T-helper 1 cell (primary cell): ENCODE data around the gene GRIPAP1.
A peak's percentile ranks its signal among the peaks of the same experiment; 100 is the strongest.

ENCODE experiments used
- DNase-seq, 5 donors: peaks; one replicate each; pipeline ENCODE4 v3.0.0-alpha.2; 2012 to 2020
- total RNA-seq, 4 donors: gene quantifications; one replicate each; lab custom pipeline; 2026; lab: John Stamatoyannopoulos, UW

GRIPAP1 gene, protein sequence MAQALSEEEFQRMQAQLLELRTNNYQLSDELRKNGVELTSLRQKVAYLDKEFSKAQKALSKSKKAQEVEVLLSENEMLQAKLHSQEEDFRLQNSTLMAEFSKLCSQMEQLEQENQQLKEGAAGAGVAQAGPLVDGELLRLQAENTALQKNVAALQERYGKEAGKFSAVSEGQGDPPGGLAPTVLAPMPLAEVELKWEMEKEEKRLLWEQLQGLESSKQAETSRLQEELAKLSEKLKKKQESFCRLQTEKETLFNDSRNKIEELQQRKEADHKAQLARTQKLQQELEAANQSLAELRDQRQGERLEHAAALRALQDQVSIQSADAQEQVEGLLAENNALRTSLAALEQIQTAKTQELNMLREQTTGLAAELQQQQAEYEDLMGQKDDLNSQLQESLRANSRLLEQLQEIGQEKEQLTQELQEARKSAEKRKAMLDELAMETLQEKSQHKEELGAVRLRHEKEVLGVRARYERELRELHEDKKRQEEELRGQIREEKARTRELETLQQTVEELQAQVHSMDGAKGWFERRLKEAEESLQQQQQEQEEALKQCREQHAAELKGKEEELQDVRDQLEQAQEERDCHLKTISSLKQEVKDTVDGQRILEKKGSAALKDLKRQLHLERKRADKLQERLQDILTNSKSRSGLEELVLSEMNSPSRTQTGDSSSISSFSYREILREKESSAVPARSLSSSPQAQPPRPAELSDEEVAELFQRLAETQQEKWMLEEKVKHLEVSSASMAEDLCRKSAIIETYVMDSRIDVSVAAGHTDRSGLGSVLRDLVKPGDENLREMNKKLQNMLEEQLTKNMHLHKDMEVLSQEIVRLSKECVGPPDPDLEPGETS
- total RNA-seq: 83.7 to 131 (median 123) reads per million in 4 donors

DNA sequence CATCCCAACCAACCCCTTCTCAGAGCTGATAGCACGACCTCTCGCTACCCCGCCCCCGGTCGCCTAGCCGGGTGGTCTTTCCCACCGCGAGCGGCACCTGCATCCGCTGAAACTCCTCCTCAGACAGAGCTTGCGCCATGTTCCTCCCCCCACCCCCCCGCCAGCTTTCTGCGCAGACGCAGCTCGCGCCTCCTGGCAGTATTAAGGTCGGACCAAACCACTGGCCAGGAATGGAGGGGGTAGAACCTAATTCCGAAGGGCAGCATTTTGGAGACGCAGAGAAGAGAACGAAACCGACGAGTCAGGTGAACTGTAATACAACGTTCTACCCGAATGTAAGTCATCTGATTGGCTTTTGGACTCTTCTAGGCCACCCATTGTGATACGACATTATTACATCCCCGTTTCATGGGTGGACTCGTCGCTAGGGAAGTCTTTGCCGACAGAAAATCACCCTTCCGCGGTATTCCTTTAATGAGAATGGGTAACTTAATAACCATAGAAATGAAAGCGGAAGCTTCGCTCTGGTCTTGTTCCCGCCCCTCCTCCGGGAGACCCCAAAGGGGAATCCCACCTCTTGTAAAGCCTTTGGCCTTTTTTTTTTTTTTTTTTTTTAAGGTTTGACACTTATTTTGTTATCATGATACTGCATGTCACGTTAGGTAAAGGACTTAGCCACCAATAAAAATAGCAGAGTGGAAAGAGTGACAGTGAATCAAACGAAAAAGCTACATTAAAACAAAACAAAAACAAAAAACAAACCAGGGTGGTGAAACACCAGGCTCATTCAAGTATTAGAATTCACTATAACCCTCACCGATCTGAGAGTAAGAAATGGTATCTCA lies at the start of gene GRIPAP1:
Gene GRIPAP1 (minus strand): TSS at position 174 of the 845 bp plus-strand sequence. CDS start 35 bp downstream, at position 139.
- peak; percentile 59 to 90 (median 70) for DNase-seq

DNA sequence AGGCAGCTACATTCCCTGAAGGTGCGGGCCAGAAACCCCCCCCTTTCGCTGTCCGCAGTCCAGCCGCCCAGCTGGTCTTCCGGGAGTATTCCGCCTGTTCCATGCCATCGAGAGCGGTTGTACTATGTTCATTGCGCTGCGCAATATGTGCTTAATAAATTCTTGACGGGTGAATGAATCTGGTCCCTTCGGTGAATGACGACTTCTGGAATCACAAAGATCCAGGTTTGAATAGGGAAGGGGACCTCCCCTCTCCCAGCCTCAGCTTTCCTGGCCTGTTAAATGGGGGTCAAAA lies 41.9 kb upstream of the GRIPAP1 start:
- no peak for DNase-seq

DNA sequence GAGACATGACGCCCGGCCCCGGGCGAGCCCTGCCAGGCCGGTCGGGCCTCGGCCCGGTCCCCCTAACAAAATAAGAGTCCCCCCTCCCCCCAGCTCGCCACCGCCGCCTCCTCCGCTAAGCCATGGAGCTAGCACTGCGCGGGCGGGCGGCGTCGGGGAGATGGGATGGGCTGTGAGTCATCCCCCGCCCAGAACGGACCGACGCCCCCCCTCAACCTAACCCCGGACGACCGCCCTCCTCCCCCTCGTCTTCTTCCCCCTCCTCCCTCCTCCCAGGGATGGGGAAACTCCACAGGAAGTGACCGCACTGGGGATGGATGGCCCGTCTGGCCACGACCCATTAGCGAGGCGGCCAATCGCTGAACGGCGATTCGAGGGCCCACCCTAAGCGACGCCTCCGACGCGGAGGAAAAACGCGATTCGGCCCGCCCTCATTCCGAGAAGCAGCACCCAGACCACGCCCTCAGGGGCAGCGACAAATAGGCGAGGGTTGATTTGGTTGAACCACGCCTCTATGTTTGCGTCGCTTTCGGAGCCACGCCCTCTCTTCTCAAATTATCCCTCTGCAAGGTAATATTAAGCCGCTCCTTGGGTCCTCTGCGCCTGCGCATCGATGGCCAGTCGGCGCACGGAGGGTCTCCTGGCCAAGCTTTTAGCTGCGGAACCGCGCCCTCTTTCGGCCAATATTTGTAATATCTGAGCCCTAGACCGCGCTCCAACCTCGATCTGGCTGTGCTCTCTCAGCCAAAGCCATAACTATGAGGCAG lies 41.3 kb upstream of the GRIPAP1 start, which contains the start of gene TFE3:
Gene TFE3 (minus strand): TSS at position 138 of the 767 bp plus-strand sequence. CDS start 131 bp downstream, at position 7.
- peak; percentile 91 to 98 (median 93) for DNase-seq

DNA sequence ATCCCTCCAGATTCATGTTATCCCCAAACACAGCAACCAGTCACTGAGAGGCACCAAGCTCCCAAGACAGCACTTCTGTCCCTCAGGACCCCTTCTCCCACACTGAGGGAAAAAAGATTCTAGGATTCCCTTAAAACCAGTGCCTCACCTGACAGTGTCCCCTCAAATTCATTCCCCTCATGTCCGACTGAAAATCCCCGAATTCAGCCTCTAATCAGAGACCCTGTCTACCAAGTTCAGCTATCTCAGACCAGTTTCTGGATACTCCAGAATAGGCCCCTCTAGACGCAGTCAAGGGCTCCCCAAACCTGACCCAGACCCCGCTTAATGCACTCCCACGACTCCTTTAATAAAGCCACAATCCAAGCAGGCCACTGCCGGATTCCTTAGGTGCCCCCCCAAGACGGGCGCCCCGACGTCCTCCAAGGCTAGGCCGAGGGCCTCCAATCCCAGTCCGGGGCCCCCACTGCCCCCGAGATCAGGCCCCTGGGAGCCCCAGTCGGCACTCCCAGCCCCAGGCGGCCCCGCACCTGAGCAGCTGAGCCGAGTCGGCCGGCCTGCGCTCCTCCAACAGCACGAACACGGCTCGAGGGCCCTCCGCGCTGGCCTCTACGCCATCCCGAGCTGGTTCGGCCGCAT lies 40.6 kb upstream of the GRIPAP1 start:
- DNase-seq: no peak

DNA sequence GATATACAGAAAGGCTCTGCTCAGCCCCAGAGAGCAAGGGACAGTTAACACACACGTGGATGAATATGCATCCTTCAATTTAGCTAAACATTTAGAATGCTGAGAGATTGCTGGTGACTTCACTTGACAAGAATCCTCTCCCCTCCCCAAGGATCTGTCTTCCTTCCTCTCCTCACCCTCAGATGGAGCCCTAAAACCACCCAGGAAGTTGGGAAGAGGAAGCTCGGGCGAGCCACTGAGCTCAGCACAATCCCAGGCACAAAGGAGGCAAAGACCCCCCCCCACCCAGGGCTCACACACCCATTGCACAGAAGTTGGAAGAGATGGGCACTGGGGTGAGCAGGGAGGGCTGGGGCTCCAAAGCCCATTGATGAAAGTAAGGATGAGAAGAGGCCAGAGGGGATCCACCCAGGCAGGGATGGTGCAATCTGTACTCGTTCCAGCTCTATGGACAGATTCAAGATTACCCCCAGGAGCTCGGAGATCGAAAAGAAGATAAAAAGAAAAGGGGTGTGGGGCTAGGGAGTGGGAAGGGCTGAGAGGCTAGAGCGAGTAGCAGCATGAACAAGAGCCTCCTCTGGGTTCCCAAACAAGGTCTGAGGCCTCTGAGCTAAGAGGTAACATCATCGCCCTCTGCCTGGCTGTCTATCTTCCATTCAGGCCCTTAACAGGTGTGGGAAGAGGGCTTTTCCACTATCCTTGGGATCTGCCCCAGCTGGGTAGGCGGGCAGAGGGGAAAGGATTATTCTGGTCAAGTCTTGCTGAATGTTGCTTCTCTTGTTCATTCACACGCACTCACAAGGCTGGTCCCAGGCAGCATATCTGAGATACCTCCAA lies 39.9 kb upstream of the GRIPAP1 start:
- DNase-seq: peak in 1 of 5 donors; percentile 15

DNA sequence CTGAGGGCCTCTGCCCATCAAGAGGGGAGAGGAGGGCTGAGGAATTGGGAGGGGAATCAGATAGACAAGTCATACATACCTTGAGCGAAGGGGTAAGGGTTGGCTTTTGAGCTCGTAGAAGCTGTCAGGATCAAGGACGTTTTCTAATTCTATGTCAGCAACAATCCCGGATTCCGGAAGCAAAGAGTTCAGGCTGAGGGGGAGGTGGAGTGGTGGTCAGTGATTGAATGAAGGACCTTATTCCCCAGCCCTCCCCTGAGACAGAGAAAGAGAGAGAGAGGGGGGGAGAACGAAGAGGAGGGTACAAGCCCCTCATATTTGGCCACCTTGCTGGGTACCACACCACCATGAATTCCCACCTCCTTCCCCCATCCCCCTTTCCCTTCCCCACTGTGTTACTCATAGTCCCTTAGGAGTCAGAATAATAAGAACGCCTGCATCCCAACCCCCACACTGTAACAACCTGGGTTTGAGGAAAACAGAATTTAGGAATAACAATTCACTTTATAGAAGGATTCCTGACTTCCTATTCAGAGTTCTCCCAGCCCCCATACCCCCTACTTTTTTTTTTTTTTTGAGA lies 38.4 kb upstream of the GRIPAP1 start:
- DNase-seq: no peak

DNA sequence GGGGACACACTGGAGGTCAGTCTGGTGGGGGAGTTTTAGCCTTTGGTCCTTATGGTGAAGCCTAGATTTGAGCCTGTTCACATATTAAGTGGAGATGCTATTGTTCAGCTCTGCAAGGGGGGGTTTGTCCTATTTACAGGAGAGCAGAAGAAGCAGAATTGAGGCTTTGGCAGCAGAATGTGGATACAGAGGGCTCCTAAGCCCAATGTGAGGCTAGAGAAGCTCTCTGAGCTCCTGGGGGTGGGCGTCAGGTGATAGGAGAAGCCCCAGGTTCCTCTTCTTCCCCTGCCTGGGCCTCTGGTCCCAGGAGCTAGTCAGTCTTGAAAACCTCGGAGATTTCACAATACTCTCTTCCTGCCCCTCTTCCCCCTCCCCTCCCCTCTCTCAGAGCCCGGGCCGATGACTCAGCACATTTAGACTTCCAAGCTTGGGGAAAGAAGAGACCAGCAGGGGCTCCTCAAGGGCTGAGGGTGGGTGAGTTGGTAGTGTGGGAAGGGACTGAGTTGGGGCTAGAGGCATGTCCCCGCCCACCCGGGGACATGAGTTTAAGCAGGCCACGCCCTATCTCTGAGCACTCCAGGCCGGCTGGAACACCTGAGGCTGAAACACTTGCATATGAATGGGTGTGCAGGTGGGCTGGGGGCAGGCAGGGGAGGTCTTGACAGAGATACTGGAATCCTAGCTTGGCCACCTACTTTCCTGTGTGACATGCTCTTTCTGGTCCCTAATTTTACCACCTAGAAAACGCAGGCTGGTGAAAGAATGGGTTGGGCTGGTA lies 37.7 kb upstream of the GRIPAP1 start:
- peak in 4 of 5 donors; percentile 8 to 70 (median 20) for DNase-seq

DNA sequence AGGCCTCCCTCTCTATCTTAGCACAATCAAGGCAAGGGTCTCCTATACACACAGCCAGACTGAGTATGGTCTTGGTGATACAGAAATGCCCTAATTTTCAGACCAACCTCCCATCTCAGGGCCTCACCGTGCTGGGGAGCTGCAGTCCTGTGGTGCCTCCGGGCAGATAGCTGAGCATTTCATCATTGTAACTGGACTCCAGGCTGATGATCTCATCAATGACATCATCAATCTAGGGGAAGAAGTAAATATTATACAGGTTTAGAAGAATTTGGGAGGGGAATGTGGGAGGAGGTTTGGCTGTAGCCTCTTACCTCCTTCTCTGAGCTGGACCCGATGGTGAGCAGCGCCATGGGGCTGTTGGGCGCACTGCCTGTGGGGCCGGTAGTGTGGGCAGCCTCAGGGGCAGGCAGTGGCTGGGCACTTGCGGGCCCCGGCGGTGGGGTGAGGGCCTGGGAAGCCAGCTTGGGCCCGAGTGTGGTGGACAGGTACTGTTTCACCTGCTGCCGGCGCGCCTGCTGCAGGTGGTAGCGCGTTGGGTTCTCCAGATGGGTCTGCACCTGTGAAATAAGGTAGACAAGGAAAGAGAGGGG lies 35.9 kb upstream of the GRIPAP1 start:
- DNase-seq: no peak

DNA sequence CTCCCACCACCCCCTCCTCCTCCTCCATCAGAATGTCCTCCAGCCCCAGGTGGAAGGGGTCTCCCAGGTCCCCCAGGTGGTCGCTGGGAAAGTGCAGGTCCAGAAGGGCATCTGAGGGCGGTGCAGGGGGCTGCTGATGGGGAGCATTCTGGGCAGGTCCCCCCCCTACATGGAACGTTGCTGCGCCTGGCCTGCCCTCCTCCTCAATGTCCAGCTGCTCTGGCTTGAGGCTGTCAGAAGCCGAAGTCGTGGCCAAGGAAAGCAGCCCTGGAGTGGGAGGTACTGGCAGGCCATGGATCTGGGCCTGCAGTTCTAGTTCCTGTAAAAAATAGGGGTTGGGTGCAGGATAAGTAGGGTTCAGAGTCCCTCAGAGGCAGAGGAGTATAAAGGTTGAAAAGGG lies 28.2 kb upstream of the GRIPAP1 start:
- DNase-seq: no peak

DNA sequence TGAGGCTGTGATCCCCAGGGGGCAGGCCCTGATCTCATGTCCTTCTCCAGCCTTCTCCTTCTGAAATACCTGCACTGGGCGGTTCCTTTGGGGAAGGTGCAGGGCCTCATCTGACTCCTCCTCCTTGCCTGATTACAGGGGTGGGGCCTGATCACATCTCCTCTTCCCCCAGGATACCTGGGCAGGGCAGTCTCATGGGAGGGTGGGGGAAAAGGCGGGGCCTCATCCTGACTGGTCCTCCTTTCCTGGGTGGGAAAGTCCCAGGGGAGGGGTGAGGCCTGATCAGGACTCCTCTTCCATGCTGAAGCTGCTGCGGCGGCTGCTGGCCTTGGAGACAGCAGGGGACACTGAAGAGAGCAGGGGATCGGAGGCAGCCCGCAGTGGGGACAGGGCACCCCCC lies 27.8 kb upstream of the GRIPAP1 start:
- DNase-seq: no peak

DNA sequence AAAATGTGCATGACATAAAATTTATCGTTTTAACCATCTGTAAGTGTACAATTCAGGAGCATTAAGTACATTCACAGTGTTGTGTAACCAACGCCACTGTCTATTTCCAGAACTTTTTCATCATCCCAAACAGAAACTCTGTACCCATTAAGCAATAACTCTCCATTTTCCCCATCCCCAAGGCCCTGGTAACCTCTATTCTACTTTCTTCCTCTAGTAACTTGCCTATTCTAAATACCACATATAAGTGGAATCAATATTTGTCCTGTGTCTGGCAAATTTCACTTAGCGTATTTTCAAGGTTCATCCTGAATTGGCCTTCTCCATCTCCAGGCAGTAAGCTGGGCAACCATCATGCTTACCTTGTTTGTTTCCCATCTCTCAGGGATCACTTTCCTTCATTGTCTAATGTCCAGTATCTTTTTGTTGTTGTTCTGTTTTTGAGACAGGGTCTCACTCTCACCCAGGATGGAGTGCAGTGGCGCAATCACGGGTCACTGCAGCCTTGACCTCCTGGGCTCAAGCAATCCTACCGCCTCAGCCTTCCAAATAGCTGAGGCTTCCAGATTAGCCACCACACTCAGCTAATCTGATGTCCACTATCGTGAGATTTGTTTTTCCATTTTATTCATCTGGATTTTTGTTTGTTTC lies 17.7 kb upstream of the GRIPAP1 start:
- no peak for DNase-seq

DNA sequence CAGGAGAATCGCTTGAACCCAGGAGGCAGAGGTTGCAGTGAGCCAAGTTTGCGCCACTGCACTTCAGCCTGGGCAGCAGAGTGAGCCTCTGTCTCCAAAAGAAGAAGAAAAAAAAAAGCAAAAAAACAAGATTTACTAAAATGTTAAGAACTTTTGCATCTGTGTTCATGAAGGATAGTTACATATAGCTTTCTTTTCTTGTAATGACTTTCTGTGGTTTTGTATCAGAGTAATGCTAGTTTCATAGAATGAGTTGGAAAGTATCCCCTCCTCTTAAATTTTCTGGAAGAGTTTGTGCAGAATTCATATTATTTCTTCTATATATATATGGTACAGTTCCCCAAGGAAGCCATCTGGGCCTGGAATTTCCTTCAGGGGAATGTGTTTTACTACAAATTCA lies 17.0 kb upstream of the GRIPAP1 start:
- DNase-seq: no peak

DNA sequence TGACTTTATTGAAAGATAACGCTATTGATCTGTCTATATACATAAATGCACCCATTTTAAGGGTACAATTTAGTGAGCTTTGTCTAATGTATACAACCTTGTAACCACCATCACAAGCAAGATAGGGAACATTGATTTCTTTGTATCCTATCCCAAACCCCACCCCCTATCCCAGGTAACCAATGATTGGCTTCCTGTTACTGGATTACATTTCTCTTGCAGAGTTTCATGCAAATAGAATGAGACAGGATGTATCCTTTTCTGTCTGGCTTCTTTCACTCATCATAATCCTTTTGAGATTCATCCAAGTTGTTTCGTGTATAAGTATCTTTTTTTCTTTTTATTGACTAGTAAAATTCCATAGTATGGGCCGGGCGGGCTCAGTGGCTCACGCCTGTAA lies 1.6 kb upstream of the GRIPAP1 start:
- no peak for DNase-seq

DNA sequence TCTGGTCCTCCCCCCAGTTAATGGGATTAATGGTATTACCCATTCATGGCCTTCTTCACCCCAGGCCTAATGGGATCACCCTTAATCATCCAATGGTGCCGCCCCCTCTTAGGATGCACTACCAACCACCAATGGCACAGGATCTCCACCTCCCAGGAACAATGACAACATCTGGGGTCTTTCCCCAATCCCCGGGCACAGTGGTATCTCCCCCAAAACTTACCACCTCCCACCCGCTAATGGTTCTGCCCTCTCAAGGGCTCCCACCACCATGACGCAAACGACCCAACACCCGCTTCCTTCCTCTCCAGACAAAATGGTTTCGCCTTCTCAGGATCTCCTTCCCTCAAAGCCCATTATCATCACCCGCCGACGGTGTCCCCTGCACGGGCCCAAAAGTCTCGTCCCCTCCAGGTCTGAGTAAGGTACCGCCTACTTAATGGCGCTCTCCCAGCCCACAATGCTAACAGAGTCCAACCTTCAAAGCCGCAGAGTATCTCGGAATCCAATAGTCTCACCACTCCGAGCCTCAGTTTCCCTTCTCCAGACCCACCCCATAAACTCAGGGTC lies 458 bp downstream of the GRIPAP1 start:
- DNase-seq: peak; percentile 35 to 70 (median 47)

DNA sequence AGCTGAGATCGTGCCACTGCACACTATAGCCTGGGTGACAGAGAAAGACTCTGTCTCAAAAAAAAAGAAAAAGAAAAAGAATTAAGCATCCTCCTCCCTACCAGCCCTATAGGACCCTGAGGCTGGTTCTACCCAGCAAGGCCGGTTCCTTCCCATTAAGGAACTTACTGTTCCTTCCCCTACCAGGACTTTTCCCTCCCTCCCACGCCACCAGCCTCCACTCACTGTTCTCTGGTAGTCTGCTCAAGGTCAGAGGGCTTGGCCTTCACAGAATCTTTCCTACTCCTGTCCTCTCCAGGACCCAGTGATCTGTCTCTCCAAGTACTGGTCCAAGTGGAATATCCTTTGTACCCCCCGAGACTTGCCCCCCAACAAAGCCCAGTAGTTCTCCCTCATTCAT lies 1.4 kb downstream of the GRIPAP1 start:
- DNase-seq: no peak

DNA sequence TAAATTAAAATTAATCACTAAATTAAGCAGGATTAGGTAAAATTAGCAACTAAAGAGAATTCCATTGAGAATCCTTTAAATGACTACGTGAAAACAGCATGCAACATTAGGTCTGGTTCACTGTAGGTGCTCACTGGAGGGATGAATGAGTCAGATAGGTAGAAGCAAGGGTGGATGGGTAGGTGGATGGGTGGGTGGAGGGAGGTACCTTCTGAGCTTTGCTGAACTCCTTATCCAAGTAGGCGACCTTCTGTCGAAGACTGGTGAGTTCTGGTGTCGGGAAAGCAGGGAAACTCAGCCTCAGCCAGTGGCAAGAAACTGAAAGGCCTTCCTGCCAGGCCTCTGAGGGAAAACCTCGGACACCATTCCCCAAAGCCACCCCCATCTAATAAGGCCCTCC lies 3.0 kb downstream of the GRIPAP1 start:
- no peak for DNase-seq

DNA sequence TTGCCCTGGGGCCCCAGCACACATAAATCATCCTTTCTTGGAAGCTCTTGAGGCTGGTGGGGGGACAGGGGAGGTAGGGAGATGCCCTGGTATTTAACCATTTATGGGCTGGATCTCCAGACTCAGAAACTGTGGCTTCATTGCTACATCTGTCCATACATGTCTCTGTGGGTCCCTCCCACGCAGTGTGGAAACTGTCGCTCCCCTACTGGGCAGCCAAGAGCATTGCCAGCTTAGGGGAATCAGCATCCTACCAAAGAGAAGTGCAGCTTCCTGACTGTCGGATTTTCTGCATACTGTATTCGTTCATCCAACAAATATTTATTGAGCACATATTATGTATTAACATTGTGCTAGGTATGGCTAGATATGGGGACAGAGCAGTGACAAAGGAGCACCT lies 3.7 kb downstream of the GRIPAP1 start:
- DNase-seq: no peak

DNA sequence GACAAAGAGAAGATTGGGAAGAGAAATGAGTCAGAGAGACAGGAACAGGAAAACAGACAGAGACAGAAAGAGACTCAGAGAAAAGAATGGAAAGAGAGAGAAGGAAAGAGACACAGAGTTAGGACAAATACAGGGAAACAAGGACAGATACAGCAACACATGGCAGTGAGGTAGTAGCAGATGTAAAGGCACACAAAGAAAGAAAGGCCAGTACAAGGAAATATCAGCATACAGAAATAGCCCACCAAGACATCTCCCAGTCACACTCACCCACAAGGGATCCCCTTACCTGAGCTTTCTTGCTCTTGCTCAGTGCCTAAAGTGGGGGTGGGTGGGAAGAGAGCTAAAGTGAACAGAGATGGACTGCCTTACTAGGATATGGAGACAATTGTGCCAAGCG lies 4.2 kb downstream of the GRIPAP1 start:
- DNase-seq: no peak
